ENCODE measurements around the gene TRAF7. TPM values are rescaled to one million over a fixed set of nuclear protein-coding genes. Genes with fewer than 3 reads are reported as not detected.
"Not testable (repeated sequence)": the region's sequence is repeated elsewhere in the genome, so short reads cannot be mapped to it uniquely, and the experiment has no call there.

Gene TRAF7
- 88.4 and 102 TPM in 2 replicates for total RNA-seq

DNA sequence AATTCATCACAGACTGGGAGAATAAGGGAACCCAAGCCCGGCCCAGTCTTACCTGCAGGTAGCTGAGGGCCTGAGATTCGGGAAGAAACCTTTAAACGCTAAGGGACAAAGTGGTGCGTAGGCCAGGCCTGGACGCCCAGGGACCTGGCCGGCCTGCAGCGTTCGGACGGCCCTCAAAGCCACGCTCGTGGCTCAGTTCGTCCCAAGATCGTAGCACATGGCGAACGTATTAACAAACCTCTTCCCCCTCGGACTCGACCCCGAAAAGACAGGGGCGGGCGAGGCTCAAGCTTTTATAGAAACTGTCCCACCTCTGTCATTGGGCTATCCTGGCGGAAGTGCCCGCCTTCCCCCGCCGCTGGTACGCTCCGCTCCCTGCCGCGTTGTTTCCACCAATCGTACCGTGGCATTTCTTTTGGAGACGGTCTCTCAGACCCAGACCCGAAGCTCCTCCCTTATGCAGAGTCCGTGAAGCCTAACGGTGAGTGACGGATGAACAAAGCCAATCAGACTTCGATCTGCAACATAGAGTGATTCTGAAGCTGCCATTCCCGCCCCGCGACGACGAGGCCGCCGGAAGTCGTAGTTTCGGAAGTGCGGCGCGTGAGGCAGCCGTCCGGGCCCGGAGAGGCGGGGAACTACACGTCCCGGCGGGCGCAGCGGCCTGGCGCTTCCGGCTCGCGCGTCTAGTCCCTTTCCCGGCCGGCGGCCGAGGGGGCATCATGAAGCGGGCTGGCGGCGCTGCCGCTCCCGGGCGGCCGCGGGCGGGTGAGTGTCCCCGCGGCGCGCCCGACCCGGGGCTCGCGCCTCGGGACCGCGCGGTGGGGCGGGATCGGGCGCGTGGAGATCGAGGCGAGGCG is at the start of gene TRAF7:
TSS of gene TRAF7 (plus strand) at position 692 of the 860 bp plus-strand sequence. CDS start 8,139 bp downstream, outside the sequence.
- DNase-seq (ENCODE audit: extremely low read depth, low read depth, low spot score): peak; percentile 100

DNA sequence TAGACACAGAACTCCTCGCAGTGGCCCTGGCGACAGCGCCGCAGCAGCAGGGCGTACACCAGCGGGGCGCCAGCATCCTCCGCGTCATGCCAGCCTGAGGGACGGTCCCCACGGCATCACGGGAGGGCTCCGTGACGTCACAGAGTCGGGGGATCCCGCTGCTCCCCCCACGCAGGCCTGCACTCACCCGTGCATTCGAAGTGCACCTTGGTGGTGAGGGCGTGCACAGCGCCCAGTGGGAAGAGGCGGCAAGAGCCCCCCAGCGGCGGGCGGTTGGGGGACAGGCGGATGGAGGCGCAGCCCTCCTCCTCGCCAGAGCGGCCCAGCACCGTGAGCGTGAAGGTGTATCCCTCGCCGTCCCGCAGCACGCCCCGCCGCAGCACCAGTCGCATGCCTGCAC is 49.4 kb upstream of the TRAF7 start:
- DNase-seq (ENCODE audit: extremely low read depth, low read depth, low spot score): not testable (repeated sequence)

GRCh38 chr16:2107121-2107790 is 48.3 kb upstream of the TRAF7 start:
- not testable (repeated sequence) for DNase-seq (ENCODE audit: extremely low read depth, low read depth, low spot score)

DNA sequence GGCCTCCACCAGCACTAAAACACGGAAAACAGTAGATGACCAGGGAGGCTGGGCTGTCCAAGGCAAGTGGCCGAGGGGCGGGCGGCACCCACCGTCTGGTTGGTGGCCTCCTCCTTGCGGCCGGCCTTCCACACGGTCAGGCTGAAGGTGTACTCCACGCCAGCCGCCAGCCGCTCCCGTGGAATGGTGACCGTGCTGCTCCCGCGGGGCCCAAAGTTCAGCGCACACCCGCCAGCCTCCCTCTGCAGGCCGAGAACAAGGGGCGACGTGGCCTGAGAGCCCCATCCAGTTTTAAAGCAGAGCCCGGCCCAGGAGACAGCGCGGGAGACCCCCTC is 47.8 kb upstream of the TRAF7 start:
- DNase-seq (ENCODE audit: extremely low read depth, low read depth, low spot score): not testable (repeated sequence)

- DNase-seq (ENCODE audit: extremely low read depth, low read depth, low spot score): not testable (repeated sequence)
These were observed 46.9 kb upstream of the TRAF7 start for GRCh38 chr16:2108446-2109270.

DNA sequence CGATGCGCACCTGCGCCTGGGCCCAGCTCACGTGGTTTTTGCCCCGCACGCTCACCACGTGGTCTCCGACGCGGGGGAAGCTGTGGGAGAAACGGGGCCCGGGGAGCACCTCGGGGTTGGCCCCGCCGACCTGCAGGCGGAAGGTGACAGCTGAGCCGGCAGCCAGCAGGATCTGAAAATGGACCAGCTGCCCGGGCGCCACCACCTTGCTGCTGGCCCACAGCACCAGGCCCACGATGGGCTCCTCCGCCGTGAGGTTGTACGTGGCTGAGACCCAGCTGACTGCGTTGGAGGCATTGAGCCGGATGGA is 46.4 kb upstream of the TRAF7 start:
- DNase-seq (ENCODE audit: extremely low read depth, low read depth, low spot score): not testable (repeated sequence)

- not testable (repeated sequence) for DNase-seq (ENCODE audit: extremely low read depth, low read depth, low spot score)
These were observed 45.7 kb upstream of the TRAF7 start for GRCh38 chr16:2109872-2110271.

- not testable (repeated sequence) for DNase-seq (ENCODE audit: extremely low read depth, low read depth, low spot score)
These were observed 45.1 kb upstream of the TRAF7 start for GRCh38 chr16:2110332-2111008.

GRCh38 chr16:2111009-2111353 is 44.6 kb upstream of the TRAF7 start:
- DNase-seq (ENCODE audit: extremely low read depth, low read depth, low spot score): not testable (repeated sequence)

DNA sequence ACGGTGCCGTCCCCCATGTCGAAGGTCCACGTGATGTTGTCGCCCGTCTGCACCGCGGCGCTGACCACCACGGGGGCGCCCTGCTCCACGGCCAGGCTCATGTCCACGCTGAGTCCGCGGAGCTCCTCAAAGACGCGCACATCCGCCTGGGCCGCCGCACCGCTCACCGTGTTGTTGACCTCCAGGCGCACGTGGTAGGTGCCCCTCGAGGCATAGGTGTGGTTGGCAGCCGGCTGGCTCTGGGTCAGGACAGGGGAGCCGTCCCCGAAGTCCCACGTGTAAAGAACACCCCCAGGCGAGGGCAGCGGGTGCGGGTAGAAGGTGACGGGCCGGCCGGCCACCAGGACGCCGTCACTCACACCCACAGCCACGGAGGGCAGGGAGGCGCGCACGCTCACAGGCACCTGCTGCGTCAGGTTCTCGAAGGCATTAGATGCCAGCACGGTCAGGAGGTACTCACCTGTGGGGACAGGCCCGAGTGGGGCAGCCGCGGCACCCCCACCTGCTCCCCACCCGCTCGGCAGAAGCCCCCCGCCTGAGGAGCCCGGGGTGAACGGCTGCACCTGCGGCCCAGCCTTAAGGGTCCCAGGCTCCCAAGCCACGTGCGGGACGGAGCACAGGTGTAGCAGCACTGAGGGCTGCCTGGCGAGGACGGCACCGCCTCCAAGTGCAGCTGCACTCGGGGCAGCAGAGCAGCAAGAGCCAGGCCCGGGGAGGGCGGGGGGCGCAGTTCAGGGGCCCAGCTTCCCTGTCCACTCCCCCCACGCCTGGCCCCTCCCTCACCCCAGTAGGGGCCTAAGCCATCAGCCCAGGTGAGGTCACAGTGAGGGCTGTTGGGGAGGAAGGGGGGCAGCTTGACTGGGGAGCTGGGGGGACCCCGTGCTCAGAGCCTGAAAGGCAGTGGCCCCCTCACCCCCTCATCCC is 43.9 kb upstream of the TRAF7 start:
- DNase-seq (ENCODE audit: extremely low read depth, low read depth, low spot score): not testable (repeated sequence)

DNA sequence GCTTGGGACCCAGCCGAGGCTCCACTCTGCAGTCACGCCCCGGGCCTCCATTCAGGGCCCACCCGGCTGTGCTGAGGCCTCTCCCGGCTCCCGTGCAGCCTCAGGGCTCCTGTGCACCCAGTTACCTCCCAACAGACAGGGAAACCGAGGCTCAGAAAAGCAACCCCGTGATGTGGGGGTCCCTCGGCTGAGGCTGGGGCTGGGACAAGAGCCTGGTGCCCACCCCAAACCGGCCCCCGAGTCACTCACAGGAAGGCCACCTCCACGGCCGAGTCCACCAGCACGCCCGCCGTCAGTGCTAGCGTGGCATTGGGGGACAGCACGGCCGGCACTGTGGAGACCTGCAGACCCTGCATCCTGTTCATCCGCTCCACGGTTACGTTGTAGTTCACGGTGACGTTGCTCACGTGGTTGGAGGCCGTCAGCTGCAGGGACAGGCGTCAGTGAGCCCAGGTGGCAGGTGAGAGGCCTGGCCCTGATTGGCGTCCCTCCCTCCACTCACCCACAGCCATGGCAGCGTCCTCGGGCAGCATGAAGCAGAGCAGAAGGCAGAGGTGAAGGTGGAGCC is 43.0 kb upstream of the TRAF7 start:
- DNase-seq (ENCODE audit: extremely low read depth, low read depth, low spot score): not testable (repeated sequence)

DNA sequence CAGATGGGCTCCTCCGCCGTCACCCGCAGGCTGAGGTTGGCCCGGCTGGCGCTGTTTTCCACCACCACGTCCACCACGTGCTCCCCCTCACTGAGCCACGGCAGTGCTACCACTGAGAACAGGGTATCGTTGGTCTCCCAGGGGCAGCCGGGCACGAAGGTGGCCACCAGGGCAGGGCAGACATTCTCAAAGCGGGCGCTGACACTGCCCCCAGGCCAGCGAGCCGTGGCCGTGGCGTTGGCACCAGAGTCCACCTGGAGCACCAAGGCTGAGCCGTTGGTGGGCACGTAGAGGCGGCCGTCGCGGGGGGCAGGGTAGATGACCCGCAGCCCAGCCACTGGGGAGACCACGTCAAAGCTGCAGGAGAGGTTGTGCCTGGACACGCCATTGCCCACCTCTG is 41.4 kb upstream of the TRAF7 start:
- DNase-seq (ENCODE audit: extremely low read depth, low read depth, low spot score): not testable (repeated sequence)

GRCh38 chr16:2114885-2115590 is 40.5 kb upstream of the TRAF7 start:
- DNase-seq (ENCODE audit: extremely low read depth, low read depth, low spot score): not testable (repeated sequence)

DNA sequence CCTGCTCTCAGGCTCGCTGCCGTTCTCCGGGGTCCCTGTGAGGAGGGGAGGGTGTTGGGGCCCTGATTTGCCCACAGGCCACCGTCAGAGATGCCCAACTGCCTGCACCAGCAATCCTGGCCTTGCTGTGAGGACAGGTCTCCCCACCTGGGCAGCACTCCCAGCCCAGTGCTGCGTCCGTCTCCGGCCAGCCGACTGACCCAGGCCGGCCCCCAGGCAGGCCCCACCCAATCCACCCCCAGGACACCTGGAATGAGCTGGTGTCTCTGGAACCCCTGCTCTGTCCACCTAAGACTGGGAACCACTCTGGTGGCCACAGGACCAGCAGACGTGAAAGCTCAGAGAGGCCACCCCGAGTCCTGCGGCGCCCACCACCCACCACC is 40.0 kb upstream of the TRAF7 start:
- DNase-seq (ENCODE audit: extremely low read depth, low read depth, low spot score): no peak

DNA sequence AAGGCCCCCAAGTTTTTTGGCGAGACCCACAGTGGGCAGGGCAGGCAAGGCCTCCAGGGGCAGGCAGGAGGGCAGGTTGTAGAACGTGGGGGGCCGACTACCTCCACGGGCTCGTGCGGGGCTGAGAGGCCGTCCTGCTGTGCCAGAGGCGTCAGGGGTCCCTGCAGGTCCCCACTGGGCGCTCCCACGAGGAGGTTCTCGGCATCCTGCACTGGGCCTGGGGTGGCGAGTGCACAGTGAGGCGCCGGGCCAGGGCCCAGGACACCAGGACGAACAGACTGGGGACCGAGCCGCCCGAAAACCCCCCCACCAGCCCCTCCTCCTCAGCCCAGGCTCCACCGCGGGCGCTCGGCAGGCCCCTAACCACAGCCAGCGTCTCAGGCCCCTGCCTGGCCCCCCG is 39.2 kb upstream of the TRAF7 start:
- not testable (repeated sequence) for DNase-seq (ENCODE audit: extremely low read depth, low read depth, low spot score)

GRCh38 chr16:2117341-2117740 is 38.2 kb upstream of the TRAF7 start:
- DNase-seq (ENCODE audit: extremely low read depth, low read depth, low spot score): not testable (repeated sequence)

- not testable (repeated sequence) for DNase-seq (ENCODE audit: extremely low read depth, low read depth, low spot score)
These were observed 37.4 kb upstream of the TRAF7 start for GRCh38 chr16:2117960-2118722.

DNA sequence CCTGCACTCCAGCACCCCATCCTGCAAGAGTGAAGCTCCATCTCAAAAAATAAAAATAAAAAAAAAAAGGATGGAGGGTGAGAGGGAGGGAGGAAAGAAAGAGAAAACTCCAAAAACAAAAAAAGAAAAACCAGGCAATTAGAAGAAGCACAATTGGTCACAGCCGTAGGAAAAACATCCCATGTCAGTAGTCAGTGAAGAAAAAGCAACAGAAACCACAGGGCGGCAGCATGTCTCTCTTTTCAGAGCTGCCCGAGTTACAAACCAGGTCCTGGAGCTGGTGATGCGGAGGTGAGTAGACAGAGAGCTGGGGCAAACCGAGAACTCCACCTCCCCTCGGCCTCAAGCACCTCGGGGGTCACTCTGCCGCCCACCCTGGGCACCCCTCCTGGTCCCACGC is 34.3 kb upstream of the TRAF7 start:
- not testable (repeated sequence) for DNase-seq (ENCODE audit: extremely low read depth, low read depth, low spot score)

All from glomerular endothelial cell (primary cell).